ENCODE results near the gene UGT1A1. TPM values are rescaled to one million over a fixed set of nuclear protein-coding genes. Genes with fewer than 3 reads are reported as not detected.

UGT1A1 gene
- total and polyA plus RNA-seq, 2 experiments from 2014 or later, result not detected

DNA sequence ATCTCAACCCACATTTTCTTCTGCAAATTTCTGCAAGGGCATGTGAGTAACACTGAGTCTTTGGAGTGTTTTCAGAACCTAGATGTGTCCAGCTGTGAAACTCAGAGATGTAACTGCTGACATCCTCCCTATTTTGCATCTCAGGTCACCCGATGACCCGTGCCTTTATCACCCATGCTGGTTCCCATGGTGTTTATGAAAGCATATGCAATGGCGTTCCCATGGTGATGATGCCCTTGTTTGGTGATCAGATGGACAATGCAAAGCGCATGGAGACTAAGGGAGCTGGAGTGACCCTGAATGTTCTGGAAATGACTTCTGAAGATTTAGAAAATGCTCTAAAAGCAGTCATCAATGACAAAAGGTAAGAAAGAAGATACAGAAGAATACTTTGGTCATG lies 8.0 kb downstream of the UGT1A1 start:
- H3K79me2 ChIP-seq (ENCODE audit: insufficient read depth), result no peaks in the 10 kb centered on the region
- H3K36me3 ChIP-seq (ENCODE audit: low read depth), result no peaks in the 10 kb centered on the region
- DNase-seq, result no peak
- 35 to 41% methylated on average over 4 of the region's 4 CpGs for WGBS, 2 experiments (ENCODE audit: low coverage in 1 of 2, low lambda C conversion rate in 2 of 2, missing lambda C conversion rate in 2 of 2)
- H3K9me3 ChIP-seq (ENCODE audit: low read depth), result no peaks in the 10 kb centered on the region
- peaks cover 12% of the 10 kb centered on the region; the same call in 1 of the 2 replicates for H3F3A ChIP-seq (ENCODE audit: insufficient read depth)
- H3K4me2 ChIP-seq (ENCODE audit: unreplicated experiment), result no peak overlapping the region
- no peaks in the 10 kb centered on the region for H3K9me2 ChIP-seq (ENCODE audit: insufficient read depth)
- H3K4me1 ChIP-seq (ENCODE audit: insufficient read depth), result peaks cover 15% of the 10 kb centered on the region
- no peaks in the 10 kb centered on the region for H4K20me1 ChIP-seq (ENCODE audit: insufficient read depth)
- in situ Hi-C loops (cut with MboI), result no loop called here
- no peak overlapping the region for H3K27ac ChIP-seq
- H2AFZ ChIP-seq, result no peak overlapping the region
- H3K27me3 ChIP-seq (replicated peaks; ENCODE audit: insufficient read depth), result peaks cover 6% of the 10 kb centered on the region; the same call in 1 of the 2 replicates
- no peak overlapping the region for H3K9ac ChIP-seq
- H3K4me3 ChIP-seq, result no peak overlapping the region
- TF ChIP-seq EZH2 (IDR thresholded peaks at IDR 0.05; ENCODE audit: insufficient read depth, poor library complexity, severe bottlenecking) (no peak), EZH2phosphoT487 (IDR thresholded peaks at IDR 0.05; ENCODE audit: insufficient read depth, low read depth) (no peak)

DNA sequence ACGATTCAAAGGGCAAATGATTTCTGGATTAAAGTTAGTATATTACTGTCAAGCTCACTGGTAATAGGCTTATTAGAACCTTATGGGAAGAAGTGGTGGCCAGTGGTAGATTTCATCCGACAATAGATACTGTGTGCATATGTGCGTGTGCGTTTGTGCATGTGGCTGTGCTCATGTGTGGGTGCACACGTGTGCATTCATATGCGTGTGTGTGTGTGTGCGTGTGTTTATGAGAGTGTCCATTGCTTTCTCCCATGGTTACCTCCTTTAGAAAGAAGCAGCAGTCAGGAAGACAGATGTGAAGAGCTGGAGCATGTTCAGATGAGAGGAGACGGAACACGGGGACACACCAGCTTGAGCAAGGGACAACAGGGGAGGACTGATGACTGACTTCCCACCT lies 9.2 kb downstream of the UGT1A1 start:
- WGBS, 2 experiments (ENCODE audit: low coverage in 1 of 2, low lambda C conversion rate in 2 of 2, missing lambda C conversion rate in 2 of 2), result 45 to 51% methylated on average over 9 of the region's 9 CpGs
- Histone ChIP-seq H3K36me3 (ENCODE audit: low read depth) (no peaks in the 10 kb centered on the region), H4K20me1 (ENCODE audit: insufficient read depth) (no peaks in the 10 kb centered on the region), H3K27ac (no peak overlapping the region), H3K9ac (no peak overlapping the region), H3K79me2 (ENCODE audit: insufficient read depth) (no peaks in the 10 kb centered on the region), H3K27me3 (replicated peaks; ENCODE audit: insufficient read depth) (peaks cover 6% of the 10 kb centered on the region; the same call in 1 of the 2 replicates), H3F3A (ENCODE audit: insufficient read depth) (peaks cover 3% of the 10 kb centered on the region; the same call in 1 of the 2 replicates), H3K9me2 (ENCODE audit: insufficient read depth) (no peaks in the 10 kb centered on the region), H3K4me1 (ENCODE audit: insufficient read depth) (peaks cover 7% of the 10 kb centered on the region), H3K9me3 (ENCODE audit: low read depth) (no peaks in the 10 kb centered on the region), H2AFZ (no peak overlapping the region), H3K4me2 (ENCODE audit: unreplicated experiment) (no peak overlapping the region), H3K4me3 (no peak overlapping the region)
- no peak for DNase-seq
- TF ChIP-seq EZH2 (IDR thresholded peaks at IDR 0.05; ENCODE audit: insufficient read depth, poor library complexity, severe bottlenecking), result no peak
- TF ChIP-seq EZH2phosphoT487 (IDR thresholded peaks at IDR 0.05; ENCODE audit: insufficient read depth, low read depth), result no peak
- in situ Hi-C loops (cut with MboI), result no loop called here

DNA sequence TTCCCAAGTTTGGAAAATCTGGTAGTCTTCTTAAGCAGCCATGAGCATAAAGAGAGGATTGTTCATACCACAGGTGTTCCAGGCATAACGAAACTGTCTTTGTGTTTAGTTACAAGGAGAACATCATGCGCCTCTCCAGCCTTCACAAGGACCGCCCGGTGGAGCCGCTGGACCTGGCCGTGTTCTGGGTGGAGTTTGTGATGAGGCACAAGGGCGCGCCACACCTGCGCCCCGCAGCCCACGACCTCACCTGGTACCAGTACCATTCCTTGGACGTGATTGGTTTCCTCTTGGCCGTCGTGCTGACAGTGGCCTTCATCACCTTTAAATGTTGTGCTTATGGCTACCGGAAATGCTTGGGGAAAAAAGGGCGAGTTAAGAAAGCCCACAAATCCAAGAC lies 12.1 kb downstream of the UGT1A1 start:
- TF ChIP-seq EZH2 (IDR thresholded peaks at IDR 0.05; ENCODE audit: insufficient read depth, poor library complexity, severe bottlenecking) (no peak), EZH2phosphoT487 (IDR thresholded peaks at IDR 0.05; ENCODE audit: insufficient read depth, low read depth) (no peak)
- in situ Hi-C loops (cut with MboI), result no loop called here
- Histone ChIP-seq H3K79me2 (ENCODE audit: insufficient read depth) (no peaks in the 10 kb centered on the region), H3K4me3 (no peak overlapping the region), H3K9ac (no peak overlapping the region), H3K9me3 (ENCODE audit: low read depth) (no peaks in the 10 kb centered on the region), H3K4me2 (ENCODE audit: unreplicated experiment) (no peak overlapping the region), H3K4me1 (ENCODE audit: insufficient read depth) (no peaks in the 10 kb centered on the region), H3K9me2 (ENCODE audit: insufficient read depth) (no peaks in the 10 kb centered on the region), H2AFZ (no peak overlapping the region), H3K36me3 (ENCODE audit: low read depth) (no peaks in the 10 kb centered on the region), H3K27ac (no peak overlapping the region), H3F3A (ENCODE audit: insufficient read depth) (no peaks in the 10 kb centered on the region), H4K20me1 (ENCODE audit: insufficient read depth) (no peaks in the 10 kb centered on the region), H3K27me3 (replicated peaks; ENCODE audit: insufficient read depth) (peaks cover 10% of the 10 kb centered on the region)
- no peak for DNase-seq
- 67% methylated on average over 16 of the region's 16 CpGs for WGBS, 2 experiments (ENCODE audit: low coverage in 1 of 2, low lambda C conversion rate in 2 of 2, missing lambda C conversion rate in 2 of 2)

DNA sequence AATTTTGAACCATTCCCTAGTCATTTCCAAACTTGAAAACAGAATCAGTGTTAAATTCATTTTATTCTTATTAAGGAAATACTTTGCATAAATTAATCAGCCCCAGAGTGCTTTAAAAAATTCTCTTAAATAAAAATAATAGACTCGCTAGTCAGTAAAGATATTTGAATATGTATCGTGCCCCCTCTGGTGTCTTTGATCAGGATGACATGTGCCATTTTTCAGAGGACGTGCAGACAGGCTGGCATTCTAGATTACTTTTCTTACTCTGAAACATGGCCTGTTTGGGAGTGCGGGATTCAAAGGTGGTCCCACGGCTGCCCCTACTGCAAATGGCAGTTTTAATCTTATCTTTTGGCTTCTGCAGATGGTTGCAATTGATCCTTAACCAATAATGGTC lies 12.5 kb downstream of the UGT1A1 start:
- no peaks in the 10 kb centered on the region for H4K20me1 ChIP-seq (ENCODE audit: insufficient read depth)
- H3K36me3 ChIP-seq (ENCODE audit: low read depth), result no peaks in the 10 kb centered on the region
- H3K9me3 ChIP-seq (ENCODE audit: low read depth), result no peaks in the 10 kb centered on the region
- no peak for TF ChIP-seq EZH2 (IDR thresholded peaks at IDR 0.05; ENCODE audit: insufficient read depth, poor library complexity, severe bottlenecking)
- no peak for TF ChIP-seq EZH2phosphoT487 (IDR thresholded peaks at IDR 0.05; ENCODE audit: insufficient read depth, low read depth)
- no peak for DNase-seq
- no peaks in the 10 kb centered on the region for H3K9me2 ChIP-seq (ENCODE audit: insufficient read depth)
- H3K27ac ChIP-seq, result no peak overlapping the region
- no peak overlapping the region for H3K4me3 ChIP-seq
- no peak overlapping the region for H2AFZ ChIP-seq
- no peak overlapping the region for H3K4me2 ChIP-seq (ENCODE audit: unreplicated experiment)
- in situ Hi-C loops (cut with MboI), result no loop called here
- H3F3A ChIP-seq (ENCODE audit: insufficient read depth), result no peaks in the 10 kb centered on the region
- no peak overlapping the region for H3K9ac ChIP-seq
- 43 to 46% methylated on average over 5 of the region's 5 CpGs for WGBS, 2 experiments (ENCODE audit: low coverage in 1 of 2, low lambda C conversion rate in 2 of 2, missing lambda C conversion rate in 2 of 2)
- peaks cover 10% of the 10 kb centered on the region for H3K27me3 ChIP-seq (replicated peaks; ENCODE audit: insufficient read depth)
- no peaks in the 10 kb centered on the region for H3K79me2 ChIP-seq (ENCODE audit: insufficient read depth)
- H3K4me1 ChIP-seq (ENCODE audit: insufficient read depth), result no peaks in the 10 kb centered on the region

DNA sequence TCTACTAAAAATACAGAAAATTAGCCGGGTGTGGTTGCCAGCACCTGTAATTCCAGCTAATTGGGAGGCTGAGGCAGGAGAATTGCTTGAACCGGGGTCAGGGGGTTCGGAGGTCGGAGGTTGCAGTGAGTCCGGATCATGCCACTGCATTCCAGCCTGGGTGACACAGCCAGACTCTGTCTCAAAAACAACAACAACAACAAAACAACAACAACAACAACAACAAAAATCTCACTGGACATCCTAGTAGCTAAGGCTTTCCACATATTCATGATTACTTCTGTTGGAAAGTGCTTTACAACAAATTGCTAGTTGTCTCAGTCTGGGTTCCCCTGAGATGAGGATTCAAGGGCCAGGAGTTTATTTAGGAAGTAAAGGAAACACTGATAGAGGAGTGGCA lies 13.8 kb downstream of the UGT1A1 start:
- WGBS, 2 experiments (ENCODE audit: low coverage in 1 of 2, low lambda C conversion rate in 2 of 2, missing lambda C conversion rate in 2 of 2), result 35 to 46% methylated on average over 5 of the region's 5 CpGs
- no peaks in the 10 kb centered on the region for H3K9me2 ChIP-seq (ENCODE audit: insufficient read depth)
- H3K36me3 ChIP-seq (ENCODE audit: low read depth), result no peaks in the 10 kb centered on the region
- no peak overlapping the region for H3K4me2 ChIP-seq (ENCODE audit: unreplicated experiment)
- H3F3A ChIP-seq (ENCODE audit: insufficient read depth), result no peaks in the 10 kb centered on the region
- H3K27me3 ChIP-seq (replicated peaks; ENCODE audit: insufficient read depth), result peaks cover 10% of the 10 kb centered on the region
- no peak overlapping the region for H2AFZ ChIP-seq
- H4K20me1 ChIP-seq (ENCODE audit: insufficient read depth), result no peaks in the 10 kb centered on the region
- in situ Hi-C loops (cut with MboI), result no loop called here
- TF ChIP-seq EZH2phosphoT487 (IDR thresholded peaks at IDR 0.05; ENCODE audit: insufficient read depth, low read depth) (no peak), EZH2 (IDR thresholded peaks at IDR 0.05; ENCODE audit: insufficient read depth, poor library complexity, severe bottlenecking) (no peak)
- no peaks in the 10 kb centered on the region for H3K4me1 ChIP-seq (ENCODE audit: insufficient read depth)
- H3K4me3 ChIP-seq, result no peak overlapping the region
- H3K9me3 ChIP-seq (ENCODE audit: low read depth), result no peaks in the 10 kb centered on the region
- DNase-seq, result no peak
- no peak overlapping the region for H3K9ac ChIP-seq
- no peak overlapping the region for H3K27ac ChIP-seq
- H3K79me2 ChIP-seq (ENCODE audit: insufficient read depth), result no peaks in the 10 kb centered on the region

Measured in GM23248 (cell line).